Measurements from ENCODE around the gene SNTB2.

SNTB2 gene

GRCh38 chr16:69179328-69180010 is 7.5 kb upstream of the SNTB2 start:
- Histone ChIP-seq H3K27ac (peak overlapping the region; percentile 75), H3K4me2 (peak overlapping the region; percentile 45), H3K9ac (no peak overlapping the region)

DNA sequence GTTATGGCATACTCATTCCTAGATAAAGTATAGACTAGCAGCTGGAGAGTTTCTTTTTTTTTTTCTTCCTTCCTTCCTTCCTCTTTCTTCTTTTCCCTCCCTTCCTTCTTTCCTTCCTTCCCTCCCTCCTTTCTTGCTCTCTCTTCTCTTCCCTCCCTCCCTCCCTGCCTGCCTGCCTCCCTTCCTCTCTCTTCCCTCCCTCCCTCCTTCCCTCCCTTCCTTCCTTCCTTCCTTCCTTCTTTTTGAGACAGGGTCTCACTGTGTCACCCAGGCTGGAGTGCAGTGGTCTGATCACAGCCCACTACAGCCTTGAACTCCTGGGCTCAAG is 7.0 kb upstream of the SNTB2 start:
- peak overlapping the region; percentile 75 for H3K27ac ChIP-seq
- no peaks in the 10 kb centered on the region for H4K20me1 ChIP-seq (ENCODE audit: insufficient read depth)
- TF ChIP-seq, protein P1, sequence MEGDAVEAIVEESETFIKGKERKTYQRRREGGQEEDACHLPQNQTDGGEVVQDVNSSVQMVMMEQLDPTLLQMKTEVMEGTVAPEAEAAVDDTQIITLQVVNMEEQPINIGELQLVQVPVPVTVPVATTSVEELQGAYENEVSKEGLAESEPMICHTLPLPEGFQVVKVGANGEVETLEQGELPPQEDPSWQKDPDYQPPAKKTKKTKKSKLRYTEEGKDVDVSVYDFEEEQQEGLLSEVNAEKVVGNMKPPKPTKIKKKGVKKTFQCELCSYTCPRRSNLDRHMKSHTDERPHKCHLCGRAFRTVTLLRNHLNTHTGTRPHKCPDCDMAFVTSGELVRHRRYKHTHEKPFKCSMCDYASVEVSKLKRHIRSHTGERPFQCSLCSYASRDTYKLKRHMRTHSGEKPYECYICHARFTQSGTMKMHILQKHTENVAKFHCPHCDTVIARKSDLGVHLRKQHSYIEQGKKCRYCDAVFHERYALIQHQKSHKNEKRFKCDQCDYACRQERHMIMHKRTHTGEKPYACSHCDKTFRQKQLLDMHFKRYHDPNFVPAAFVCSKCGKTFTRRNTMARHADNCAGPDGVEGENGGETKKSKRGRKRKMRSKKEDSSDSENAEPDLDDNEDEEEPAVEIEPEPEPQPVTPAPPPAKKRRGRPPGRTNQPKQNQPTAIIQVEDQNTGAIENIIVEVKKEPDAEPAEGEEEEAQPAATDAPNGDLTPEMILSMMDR (conservative IDR thresholded peaks at IDR 0.05; ENCODE audit: low read depth, low read length), result no peak
- H3K36me3 ChIP-seq (ENCODE audit: insufficient read depth), result no peaks in the 10 kb centered on the region
- no peak overlapping the region for H3K4me3 ChIP-seq (IDR thresholded peaks at IDR 0.05; ENCODE audit: insufficient read depth, low read depth, low read length)
- H3K79me2 ChIP-seq (ENCODE audit: insufficient read depth, low read depth), result no peaks in the 10 kb centered on the region
- no peak overlapping the region for H2AFZ ChIP-seq (ENCODE audit: low read depth)
- H3K27me3 ChIP-seq (ENCODE audit: insufficient read depth, low read depth), result peaks cover 3% of the 10 kb centered on the region; the same call in 1 of the 2 replicates
- H3K4me1 ChIP-seq (ENCODE audit: low read depth, poor library complexity, severe bottlenecking), result peaks cover 75% of the 10 kb centered on the region
- peak overlapping the region; percentile 45 for H3K4me2 ChIP-seq
- H3K9ac ChIP-seq, result no peak overlapping the region

More at GRCh38 chr16:69179328-69180010, 7.5 kb upstream of the SNTB2 start:
- TF ChIP-seq, protein P1 (conservative IDR thresholded peaks at IDR 0.05; ENCODE audit: low read depth, low read length), result no peak
- Histone ChIP-seq H3K4me3 (IDR thresholded peaks at IDR 0.05; ENCODE audit: insufficient read depth, low read depth, low read length) (no peak overlapping the region), H3K36me3 (ENCODE audit: insufficient read depth) (no peaks in the 10 kb centered on the region), H4K20me1 (ENCODE audit: insufficient read depth) (no peaks in the 10 kb centered on the region), H3K4me1 (ENCODE audit: low read depth, poor library complexity, severe bottlenecking) (peaks cover 70% of the 10 kb centered on the region), H2AFZ (ENCODE audit: low read depth) (no peak overlapping the region), H3K27me3 (ENCODE audit: insufficient read depth, low read depth) (peaks cover 3% of the 10 kb centered on the region; the same call in 1 of the 2 replicates), H3K79me2 (ENCODE audit: insufficient read depth, low read depth) (no peaks in the 10 kb centered on the region)

GRCh38 chr16:69182730-69183416 is 4.1 kb upstream of the SNTB2 start:
- Histone ChIP-seq H3K27ac (peak overlapping the region; percentile 34; the same call in 1 of the 2 replicates), H3K4me1 (ENCODE audit: low read depth, poor library complexity, severe bottlenecking) (peaks cover 89% of the 10 kb centered on the region), H3K79me2 (ENCODE audit: insufficient read depth, low read depth) (no peaks in the 10 kb centered on the region), H3K27me3 (ENCODE audit: insufficient read depth, low read depth) (peaks cover 3% of the 10 kb centered on the region; the same call in 1 of the 2 replicates), H3K9ac (no peak overlapping the region; the same call in 1 of the 2 replicates), H3K4me3 (IDR thresholded peaks at IDR 0.05; ENCODE audit: insufficient read depth, low read depth, low read length) (no peak overlapping the region), H4K20me1 (ENCODE audit: insufficient read depth) (no peaks in the 10 kb centered on the region), H2AFZ (ENCODE audit: low read depth) (no peak overlapping the region), H3K36me3 (ENCODE audit: insufficient read depth) (no peaks in the 10 kb centered on the region), H3K4me2 (peak overlapping the region; percentile 59)
- TF ChIP-seq, protein P1 (conservative IDR thresholded peaks at IDR 0.05; ENCODE audit: low read depth, low read length), result no peak

GRCh38 chr16:69187446-69188235 is 677 bp downstream of the SNTB2 start:
- H2AFZ ChIP-seq (ENCODE audit: low read depth), result peak overlapping the region; percentile 3; the same call in 1 of the 2 replicates
- peak overlapping the region; percentile 94 for H3K4me2 ChIP-seq
- peaks cover 28% of the 10 kb centered on the region for H3K79me2 ChIP-seq (ENCODE audit: insufficient read depth, low read depth)
- TF ChIP-seq, protein P1 (conservative IDR thresholded peaks at IDR 0.05; ENCODE audit: low read depth, low read length), result no peak
- peaks cover 70% of the 10 kb centered on the region for H3K4me1 ChIP-seq (ENCODE audit: low read depth, poor library complexity, severe bottlenecking)
- H3K27me3 ChIP-seq (ENCODE audit: insufficient read depth, low read depth), result no peaks in the 10 kb centered on the region
- peak overlapping the region; percentile 55 for H3K27ac ChIP-seq
- H3K36me3 ChIP-seq (ENCODE audit: insufficient read depth), result no peaks in the 10 kb centered on the region
- peak overlapping the region; percentile 44 for H3K9ac ChIP-seq
- no peaks in the 10 kb centered on the region for H4K20me1 ChIP-seq (ENCODE audit: insufficient read depth)
- no peak overlapping the region for H3K4me3 ChIP-seq (IDR thresholded peaks at IDR 0.05; ENCODE audit: insufficient read depth, low read depth, low read length)

Measured in KMS-11 (cell line).